ENCODE results near the gene TRIM44.
A peak's percentile ranks its signal among the peaks of the same experiment; 100 is the strongest.
"Not testable (repeated sequence)": the region's sequence is repeated elsewhere in the genome, so short reads cannot be mapped to it uniquely, and the experiment has no call there.

TRIM44 gene

GRCh38 chr11:35632301-35632700, 30.3 kb upstream of the TRIM44 start:
- DNase-seq, result no peak

- no peak for DNase-seq
Observed at GRCh38 chr11:35633827-35634423, 28.6 kb upstream of the TRIM44 start.

- DNase-seq, result no peak
Observed at GRCh38 chr11:35635933-35636332, 26.6 kb upstream of the TRIM44 start.

- DNase-seq, result no peak
Observed at GRCh38 chr11:35639591-35640179, 22.9 kb upstream of the TRIM44 start.

- no peak for DNase-seq
Observed at GRCh38 chr11:35641171-35641897, 21.2 kb upstream of the TRIM44 start.

GRCh38 chr11:35641964-35642363, 20.6 kb upstream of the TRIM44 start:
- no peak for DNase-seq

- DNase-seq, result no peak
Observed at GRCh38 chr11:35647421-35648093, 15.0 kb upstream of the TRIM44 start.

GRCh38 chr11:35650006-35650405, 12.6 kb upstream of the TRIM44 start:
- DNase-seq, result no peak

- no peak for DNase-seq
Observed at GRCh38 chr11:35650467-35650866, 12.1 kb upstream of the TRIM44 start.

GRCh38 chr11:35651263-35651662, 11.3 kb upstream of the TRIM44 start:
- DNase-seq, result no peak

- not testable (repeated sequence) for DNase-seq
Observed at GRCh38 chr11:35652786-35653185, 9.8 kb upstream of the TRIM44 start.

GRCh38 chr11:35654711-35655110, 7.9 kb upstream of the TRIM44 start:
- no peak for DNase-seq

GRCh38 chr11:35655254-35655653, 7.3 kb upstream of the TRIM44 start:
- DNase-seq, result no peak

GRCh38 chr11:35655856-35656255, 6.7 kb upstream of the TRIM44 start:
- no peak for DNase-seq

- no peak for DNase-seq
Observed at GRCh38 chr11:35658020-35658948, 4.3 kb upstream of the TRIM44 start.

GRCh38 chr11:35661534-35661933, 1.0 kb upstream of the TRIM44 start:
- no peak for DNase-seq

- DNase-seq, result peak in 13 of 58 donors; percentile 19 to 86 (median 65)
Observed at GRCh38 chr11:35662061-35662648, 420 bp upstream of the TRIM44 start.

- DNase-seq, result no peak
Observed at GRCh38 chr11:35663408-35663702, 780 bp downstream of the TRIM44 start.

GRCh38 chr11:35664977-35665441, 2.4 kb downstream of the TRIM44 start:
- DNase-seq, result no peak

GRCh38 chr11:35667257-35667656, 4.7 kb downstream of the TRIM44 start:
- DNase-seq, result no peak

- not testable (repeated sequence) for DNase-seq
Observed at GRCh38 chr11:35668350-35668749, 5.8 kb downstream of the TRIM44 start.

Measured in anterior cingulate cortex (tissue), 58 donors.